SK-N-DZ (cell line): ENCODE results near the gene CBFA2T3.
A peak's percentile ranks its signal among the peaks of the same experiment; 100 is the strongest.

ENCODE experiments used
- DNase-seq: peaks from one replicate; pipeline ENCODE4 v3.0.0-alpha.2; 2015; ENCODE audit warnings: low spot score

Gene CBFA2T3

DNA sequence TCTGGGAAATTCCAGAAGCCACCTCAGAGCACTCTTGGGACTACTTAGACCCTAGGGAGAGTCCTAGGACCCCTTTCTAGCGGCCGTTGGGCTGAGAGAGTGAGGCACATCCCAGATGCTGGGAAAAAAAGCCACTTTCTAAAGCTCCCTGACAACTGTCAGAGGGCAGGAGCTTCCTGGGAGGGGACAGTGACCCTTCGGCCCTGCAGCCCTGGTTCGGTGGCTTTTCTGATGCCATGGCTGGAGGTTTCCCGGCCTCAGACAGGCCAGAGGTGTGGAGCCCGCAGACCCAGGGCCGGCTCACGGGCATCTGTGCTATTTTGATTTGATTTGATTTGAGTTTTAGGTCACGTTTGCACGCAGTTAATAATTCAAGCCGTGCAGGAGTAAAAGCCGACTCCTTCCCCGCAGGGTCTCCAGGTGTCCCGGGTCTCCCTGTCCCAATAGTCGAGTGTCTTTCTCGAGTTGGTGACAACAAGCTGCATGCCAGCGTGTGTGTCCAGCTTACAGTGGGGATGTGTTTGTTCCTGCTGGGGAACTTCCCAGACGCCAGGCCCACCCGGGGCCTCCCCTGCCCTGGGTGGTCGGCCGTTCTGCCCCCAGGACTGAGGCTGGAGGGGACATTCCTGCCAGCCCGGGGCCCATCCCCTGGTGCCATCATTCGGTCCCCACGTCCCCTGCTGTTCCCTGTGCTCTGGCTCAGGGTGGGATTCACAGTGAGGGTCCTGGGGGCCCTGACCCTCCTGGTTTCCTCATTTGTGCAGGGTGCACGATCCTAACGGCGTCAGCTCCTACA lies 1.0 kb upstream of the CBFA2T3 start:
- DNase-seq: no peak

DNA sequence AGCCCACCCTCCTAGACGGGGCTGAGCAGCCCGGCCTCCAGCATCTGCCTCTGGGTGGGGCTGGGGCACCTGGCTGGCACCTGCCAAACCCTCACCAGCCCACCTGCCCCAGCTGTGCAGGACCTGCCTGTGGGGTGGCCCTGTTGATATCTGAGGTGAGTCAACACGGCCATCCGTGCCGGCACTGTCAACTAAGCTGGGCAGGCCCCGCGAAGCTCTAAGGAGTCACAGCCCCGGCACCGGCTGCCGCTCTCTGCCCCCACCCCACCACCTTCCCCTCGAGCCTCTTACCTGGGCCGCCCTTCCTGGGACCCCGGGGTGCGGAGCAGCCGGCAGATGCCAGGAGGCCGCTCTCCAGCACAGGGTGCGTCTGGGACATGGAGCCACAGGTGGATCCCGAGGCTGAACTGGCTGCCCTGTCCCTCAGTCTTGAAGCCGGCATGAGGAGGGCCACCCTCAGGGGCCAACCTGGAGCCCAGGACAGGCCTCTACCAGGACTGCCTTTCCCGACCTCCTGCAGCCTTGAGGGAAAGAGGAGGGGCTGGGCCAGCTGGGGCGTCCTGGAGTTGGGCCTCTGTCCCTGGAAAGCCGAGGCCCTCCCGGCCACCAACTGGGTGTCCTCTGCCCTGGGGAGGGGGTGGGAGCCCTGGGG lies 515 bp downstream of the CBFA2T3 start:
- DNase-seq: no peak

DNA sequence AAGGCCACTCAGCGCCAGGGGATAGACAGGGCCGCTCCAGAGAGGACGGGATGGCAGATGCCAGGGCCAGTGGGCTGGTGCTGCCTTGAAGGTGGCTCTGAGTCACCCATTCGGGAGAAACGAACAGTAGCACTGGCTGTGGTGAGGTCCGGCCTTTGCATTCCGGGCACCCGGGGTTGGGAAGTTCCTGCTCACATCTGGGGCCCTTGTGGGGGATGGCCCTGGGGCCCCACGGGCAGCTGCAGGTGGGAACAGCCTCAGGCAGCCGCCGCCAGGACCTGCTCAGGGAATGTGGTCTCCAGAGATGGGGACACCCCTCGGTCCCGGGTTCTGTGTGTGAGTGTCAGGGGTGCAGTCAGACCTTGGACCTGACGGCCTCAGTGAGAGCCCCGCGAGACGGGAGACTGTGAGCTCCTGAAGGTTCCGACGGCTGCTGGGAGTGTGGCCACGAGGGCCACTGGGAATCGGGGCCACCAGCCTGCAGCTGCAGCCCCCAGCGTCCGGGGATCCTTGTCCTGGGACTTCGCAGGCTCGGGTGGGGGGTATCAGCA lies 1.4 kb downstream of the CBFA2T3 start:
- DNase-seq: no peak

DNA sequence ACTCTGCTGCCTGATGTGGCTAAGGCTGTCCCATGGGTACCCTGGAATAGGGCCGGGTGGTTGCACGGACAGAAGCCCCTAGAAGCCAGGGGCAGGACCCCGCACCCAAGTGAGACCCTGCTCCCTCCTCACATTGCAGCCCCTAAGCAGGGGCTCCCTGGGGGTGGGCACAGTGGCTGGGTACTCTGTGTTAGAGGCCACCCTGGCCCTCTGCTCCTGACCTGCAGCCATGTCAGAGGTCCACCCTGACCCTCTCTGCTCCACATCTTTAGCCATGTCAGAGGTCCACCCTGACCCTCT lies 2.1 kb downstream of the CBFA2T3 start:
- DNase-seq: no peak

DNA sequence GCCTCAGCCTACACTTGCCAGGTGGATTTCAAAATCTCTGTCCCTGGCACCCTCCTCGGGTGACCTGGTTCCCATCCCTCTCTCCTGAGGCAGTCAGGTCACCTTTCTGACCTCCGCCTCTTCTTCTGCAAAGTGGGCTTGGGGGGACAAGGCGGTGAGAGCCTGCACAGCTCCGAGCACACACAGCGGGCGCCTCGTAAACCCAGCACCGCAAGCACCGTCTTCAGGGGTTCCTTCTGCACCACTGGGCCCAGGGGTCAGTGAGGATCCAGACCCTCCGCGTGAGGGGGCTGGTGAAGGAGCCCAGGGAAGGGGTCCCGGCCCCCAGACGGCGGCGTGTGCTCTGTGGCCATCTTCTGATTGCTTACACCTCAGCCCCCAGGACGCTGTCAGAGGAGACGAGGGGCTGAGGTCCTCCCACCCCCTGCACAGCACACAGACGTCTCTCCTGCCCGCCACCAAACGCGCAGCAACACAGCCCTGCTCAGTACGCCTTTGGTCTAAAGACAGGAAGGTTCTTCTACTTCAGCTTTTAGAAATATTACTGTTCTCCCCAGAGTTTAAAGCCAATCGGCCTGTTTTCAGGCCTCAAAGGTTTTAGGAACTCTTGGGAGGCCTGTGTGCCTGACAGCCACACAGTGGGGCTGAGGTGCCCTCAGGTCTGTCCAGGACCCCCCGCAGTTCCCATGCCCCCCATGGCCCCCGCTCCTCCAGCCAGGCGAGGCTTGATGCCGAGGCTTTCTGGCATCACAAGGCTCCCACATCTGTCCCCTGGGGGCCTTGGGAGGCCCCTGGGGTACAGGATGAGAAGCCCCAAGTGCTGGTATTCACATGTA lies 2.7 kb downstream of the CBFA2T3 start:
- DNase-seq: no peak

DNA sequence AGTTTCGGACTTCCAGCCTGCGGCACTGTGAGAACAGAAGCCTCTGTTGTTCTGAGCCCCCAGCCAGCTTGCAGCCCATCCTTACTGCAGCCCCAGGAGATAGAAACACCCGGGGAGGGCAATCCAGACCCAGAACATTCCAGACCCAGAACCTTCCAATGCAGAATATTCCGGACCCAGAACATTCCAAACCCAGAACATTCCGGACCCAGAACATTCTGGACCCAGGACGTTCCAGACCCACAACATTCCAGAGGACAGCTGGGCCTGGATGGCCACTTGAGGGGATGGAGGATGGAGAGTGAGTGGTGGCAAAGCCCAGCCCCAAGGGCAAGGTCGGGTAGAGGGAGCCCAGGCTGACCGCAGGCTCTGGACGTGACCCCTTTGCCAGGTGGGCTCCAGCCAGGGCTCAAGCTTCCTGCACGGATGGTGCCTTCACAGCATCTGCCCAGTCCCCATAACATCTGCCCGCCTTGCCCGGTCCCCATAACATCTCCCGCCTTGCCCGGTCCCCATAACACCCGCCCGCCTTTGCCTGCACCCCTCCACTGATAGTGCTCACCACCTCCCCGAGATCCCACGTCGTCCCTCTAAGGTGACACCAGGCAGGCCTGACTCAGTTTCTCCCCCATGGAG lies 3.5 kb downstream of the CBFA2T3 start:
- no peak for DNase-seq

DNA sequence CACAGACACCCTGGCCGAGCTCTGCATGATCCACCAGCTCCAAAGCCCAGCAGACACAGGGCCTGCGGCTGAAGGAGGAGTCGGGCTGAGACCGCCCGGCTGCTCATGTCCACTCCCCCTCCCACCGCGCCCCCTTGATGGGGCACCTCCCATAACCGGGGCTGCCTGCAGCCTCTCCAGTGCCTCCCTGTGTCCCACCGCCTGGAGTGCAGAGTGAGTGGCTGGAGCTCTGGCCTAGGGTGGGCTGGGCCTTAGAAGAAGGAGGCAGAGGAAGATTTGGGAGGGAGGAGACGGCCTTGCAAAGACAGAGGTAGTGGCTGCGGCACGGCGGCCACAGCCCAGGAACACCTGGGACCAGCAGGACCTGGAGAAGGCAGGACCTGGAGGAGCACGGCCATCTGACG lies 4.0 kb downstream of the CBFA2T3 start:
- peak; percentile 51 for DNase-seq

DNA sequence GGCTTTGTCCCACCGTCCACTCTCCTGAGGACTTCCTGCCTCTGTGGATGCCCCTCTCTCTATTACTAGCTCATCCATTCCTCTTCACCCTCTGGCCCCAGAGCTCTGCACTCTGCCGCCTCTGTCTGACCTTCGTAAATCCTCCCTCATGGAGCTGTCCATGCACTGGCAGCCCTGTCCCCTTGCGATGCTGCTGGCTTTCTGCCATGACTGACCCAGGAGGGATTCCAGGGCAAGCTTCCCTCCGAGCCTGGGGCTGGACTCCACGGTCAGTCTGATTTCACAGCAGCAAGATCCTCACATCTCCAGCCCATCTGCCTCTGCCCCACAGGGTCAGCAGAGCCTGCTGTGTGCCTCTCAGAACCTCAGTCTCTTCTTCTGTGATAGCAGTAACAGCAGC lies 4.7 kb downstream of the CBFA2T3 start:
- DNase-seq: no peak

DNA sequence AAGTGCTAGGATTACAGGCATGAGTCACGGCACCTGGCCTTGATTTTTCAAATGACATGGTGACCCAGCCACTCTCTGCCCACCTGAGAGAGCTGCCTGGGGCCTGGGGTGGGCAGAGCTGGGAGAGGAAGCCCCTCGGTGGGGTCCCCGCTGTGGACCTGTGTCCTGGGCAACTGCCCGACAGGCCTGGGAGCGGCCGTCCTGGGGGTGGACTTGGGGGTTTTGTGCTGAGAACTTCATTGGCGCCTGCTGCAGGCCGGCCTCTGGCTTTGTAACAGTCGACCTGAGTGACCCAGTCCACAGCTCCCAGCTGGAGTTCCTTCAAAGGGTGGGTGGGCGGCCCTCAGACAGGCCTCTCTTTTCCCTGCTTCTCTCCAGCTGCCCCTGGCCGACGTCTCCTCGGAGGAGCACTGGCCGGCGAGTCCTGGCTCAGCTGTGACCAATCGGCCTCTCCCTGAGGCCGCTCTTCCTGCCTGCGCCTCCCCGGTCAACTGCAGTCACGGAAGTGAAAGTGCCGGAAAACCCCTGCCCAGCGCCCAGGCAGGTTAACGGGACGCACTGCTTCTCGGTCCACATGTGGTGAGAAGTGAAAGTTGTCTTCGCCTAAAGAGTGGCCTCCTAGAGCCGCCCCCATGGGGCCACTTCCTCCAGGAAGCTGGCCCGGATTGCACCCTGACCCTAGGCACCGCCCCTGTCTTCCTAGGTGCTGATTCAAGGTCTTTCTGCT lies 5.5 kb downstream of the CBFA2T3 start:
- DNase-seq: no peak

DNA sequence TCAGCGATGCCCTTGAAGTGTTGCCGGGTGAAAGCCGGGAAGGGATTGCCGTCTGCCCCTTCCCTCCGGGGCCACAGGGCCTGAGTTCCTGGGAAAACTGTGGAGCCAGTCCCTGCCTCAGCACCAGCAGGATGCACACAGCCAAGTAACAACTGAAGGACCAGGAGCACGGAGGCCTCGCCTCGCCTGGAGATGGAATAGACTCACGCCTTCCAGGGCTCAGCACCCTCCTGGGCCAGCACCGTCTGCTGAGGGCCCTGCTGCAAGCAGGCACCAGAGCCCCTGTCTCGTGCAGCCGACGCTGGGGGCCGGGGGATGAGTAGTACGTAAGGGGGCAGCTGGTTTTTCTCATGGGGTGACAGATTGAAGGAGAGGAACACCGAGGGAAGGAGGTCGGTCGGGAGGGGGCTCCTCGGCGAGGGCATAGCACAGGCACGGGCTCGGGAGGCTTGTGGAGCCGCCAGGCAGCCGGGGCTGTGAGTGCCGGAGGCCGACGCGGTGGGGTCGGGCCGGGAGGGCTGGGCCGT lies 6.4 kb downstream of the CBFA2T3 start:
- DNase-seq: peak; percentile 72

DNA sequence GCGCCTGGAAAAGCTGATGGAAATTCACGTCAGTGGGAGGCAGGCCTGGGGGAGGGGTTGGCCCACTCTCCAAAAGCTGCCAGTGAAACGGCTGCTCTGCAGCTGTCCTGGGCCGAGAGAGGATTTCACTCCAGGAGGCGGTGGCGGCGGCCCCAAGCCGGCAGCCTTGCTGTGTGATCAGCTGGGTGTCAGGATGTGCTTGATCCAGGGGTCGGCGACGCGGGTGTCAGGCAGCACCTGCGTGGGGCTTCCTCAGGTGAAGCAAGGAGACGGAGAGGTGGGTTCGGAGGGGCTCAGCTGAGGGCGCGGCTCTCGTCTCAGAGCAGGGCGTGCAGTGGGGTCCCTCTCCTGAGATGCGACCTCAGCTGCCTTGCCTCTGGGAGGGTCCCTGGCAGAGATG lies 7.0 kb downstream of the CBFA2T3 start:
- no peak for DNase-seq

DNA sequence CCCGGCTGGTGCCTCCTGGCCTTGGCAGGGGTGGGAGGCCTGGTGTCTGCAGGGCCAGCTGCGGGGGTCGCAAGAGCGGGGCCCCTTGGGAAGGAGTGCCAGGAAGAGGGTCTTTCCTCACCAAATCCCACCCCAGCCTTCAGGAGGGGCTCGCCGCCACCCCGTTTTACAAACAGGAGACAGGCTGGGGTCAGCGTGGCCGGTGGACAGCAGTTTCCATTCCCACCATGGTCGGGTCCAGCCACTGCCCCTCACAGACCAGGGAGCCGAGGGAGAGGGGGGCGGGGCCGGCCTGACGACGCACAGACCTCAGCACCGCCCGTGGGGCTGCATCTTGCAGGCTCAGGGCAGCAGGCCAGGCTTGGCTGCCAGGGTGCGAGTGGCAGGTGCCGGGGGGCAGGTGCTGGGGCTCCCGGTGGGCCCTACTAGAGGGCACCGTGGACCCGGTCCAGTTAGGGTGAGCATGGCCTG lies 7.6 kb downstream of the CBFA2T3 start:
- DNase-seq: no peak

DNA sequence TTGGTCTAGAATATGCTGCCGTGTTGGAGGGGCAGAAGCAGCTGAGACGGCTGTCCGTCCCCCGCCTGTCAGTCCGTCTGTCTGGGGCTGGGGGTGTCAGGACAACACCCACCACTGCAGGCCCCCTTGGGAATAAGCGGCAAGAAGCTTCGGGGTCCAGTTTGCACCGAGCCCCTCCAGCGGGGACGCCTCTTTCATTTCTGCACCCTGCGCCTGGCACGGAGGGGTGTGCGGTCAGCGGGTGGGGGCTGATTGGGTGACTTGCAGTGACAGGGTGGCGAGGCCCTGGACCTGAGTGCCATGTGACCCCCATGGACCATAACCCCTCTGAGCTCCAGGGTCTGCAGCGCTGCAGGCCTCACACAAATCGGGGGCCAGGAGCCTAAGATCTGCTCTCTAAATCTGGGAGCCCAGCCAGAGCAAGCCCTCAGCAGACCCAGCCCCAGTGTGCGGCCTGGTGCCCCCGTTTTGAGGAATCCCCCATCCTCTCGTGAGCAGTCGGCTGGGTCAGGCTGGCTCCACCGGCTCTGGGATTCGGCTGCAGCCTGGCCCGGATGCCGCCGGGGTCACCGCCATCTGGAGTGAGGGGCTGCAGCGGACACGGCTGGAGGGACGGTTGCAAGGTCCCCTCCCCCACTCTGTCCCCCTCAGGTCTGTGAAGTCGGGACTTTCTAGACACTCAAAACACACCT lies 8.3 kb downstream of the CBFA2T3 start:
- DNase-seq: no peak

DNA sequence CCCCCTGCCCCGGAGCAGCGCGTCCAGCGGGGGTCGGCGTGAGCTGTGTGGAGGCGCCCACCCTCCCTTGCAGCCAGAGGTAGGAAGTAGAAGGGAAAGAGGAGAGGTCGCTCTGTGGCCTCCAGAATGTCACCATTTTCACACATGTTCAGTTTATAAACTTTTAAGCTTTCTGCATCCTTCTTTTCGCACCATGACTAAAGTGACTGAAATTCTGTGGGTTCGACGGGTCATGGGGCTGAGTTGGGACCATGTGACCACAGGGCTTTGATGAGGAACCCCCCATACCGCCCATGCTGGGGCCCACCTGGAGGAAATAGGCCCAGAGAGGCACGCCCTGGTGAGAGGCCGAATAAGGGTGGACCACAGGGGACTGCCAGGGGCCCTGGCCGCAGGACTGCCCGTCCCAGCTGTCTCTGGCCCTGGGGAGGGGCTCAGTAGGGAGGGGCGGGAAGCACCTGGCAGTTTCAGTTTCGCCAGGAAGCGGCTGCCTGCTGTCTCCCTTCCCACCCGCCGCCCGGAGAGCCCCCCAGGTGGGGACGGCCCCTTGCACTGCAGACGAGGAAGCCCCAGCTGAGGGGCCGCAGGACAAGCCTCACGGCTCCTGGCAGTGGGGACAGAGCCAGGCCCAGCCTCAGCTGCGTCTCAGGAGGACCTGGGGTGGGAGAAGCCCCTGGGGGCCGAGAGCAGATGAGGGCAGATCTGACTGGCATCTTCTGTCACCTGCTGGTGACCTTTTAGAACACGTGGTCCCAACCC lies 9.0 kb downstream of the CBFA2T3 start:
- no peak for DNase-seq

DNA sequence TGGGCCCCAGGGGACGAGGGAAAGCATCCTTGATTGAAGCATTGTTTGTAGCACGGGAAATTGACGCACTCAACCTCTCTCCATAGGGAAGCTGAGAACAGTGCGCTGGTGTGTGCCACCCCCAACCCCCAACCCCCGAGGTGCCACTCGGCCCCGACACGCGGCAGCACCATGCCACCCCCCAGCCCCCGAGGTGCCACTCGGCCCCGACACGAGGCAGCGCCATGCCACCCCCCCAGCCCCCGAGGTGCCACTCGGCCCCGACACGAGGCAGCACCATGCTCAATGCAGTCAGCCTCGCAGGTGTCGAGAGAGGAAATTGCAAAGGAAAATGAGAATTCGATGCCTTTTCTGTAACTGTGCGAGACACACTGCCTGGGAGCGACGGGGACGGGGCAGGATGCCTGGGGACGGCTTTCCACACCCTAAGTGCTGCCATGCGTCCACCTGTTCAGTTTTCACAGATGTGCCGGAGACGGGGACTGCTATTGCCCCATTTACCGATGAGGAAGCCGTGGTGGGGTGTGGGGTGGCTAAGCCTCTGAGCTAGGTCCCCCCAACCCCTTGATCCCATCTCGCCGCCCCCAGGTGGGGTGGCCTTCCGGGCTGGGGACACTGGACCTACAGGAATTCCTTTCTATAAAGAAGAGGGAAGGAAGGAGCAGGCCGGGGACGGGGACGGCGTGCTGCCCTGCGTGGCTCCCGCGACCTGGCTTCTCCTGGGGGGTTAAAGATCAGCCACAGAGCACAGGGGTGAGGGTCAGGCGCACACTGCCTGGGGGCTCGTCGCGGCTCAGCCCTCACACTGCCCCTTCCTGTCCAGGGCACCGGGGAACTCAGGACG lies 9.8 kb downstream of the CBFA2T3 start:
- no peak for DNase-seq

DNA sequence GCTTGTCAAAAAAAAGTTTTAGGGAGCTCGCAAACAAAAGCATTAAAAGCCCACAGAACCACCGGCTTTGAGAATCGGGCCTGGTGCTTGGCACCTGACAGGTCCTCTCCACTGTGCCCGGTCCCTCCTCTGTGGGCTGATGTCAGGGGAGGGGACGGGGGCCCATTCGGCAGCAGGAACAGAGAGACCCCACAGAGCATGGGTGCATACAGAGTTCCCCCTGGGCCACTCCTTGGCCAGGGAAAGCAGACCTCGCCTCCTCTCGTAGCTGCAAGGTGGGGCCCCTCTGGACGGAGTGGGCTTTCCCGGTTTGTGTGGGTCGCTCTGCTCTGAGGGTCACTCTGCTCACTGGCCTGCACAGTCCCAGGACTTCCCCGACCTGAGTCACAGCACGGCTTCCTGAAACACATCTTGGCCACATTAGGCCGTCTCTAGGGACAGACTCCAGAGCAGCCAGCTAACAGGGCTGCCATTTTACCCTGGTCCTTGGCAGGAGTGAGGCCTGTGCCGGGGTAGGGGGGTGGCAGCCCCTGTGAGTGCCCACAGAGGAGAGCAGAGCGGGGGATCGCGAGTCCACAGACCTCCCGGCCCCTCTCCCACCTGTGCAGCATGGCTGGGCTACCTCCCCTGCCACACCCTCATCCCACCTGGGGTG lies 11.1 kb downstream of the CBFA2T3 start:
- DNase-seq: no peak

DNA sequence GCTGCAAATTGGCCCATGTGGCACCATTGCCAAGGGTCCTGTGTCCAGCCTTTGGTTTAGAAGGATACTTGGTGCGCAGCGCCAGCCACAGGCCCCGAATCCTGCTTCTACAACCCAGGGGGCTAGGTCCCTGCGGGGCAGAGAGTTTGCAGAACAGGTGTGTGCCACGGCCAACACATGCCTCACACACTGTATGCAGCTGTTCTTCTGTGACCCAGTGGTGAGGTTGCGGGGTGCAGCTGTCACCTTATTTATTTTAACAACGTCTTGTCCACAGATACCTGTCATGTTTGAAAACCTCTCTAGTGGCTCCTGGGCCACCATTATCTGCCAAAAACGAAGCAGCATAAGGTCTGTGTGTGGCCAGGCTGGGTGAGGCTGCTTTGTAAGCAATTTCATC lies 11.6 kb downstream of the CBFA2T3 start:
- DNase-seq: no peak

DNA sequence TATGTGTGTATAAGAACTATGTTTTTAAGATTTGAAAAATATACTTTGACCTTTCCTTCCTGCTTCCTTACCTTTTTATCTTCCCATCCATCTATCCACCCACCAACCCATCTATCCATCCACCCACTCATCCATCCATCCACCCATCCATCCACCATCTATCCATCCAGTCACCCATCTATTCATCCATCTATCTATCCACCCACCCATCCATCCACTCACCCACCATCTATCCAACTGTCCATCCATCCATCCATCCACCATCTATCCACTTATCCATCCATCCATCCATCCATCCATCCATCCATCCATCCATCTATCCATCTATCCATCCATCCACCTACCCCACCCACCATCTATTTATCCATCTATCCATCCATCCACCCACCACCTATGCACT lies 12.4 kb downstream of the CBFA2T3 start:
- DNase-seq: no peak
